Ecto neural progenitor cell (in vitro differentiated cells): Measurements from ENCODE around the gene RTN4R.

ENCODE experiments used
- DNase-seq: peaks from one replicate; pipeline ENCODE4 v3.0.0-alpha.2; 2018; ENCODE audit warnings: low spot score

Gene RTN4R

DNA sequence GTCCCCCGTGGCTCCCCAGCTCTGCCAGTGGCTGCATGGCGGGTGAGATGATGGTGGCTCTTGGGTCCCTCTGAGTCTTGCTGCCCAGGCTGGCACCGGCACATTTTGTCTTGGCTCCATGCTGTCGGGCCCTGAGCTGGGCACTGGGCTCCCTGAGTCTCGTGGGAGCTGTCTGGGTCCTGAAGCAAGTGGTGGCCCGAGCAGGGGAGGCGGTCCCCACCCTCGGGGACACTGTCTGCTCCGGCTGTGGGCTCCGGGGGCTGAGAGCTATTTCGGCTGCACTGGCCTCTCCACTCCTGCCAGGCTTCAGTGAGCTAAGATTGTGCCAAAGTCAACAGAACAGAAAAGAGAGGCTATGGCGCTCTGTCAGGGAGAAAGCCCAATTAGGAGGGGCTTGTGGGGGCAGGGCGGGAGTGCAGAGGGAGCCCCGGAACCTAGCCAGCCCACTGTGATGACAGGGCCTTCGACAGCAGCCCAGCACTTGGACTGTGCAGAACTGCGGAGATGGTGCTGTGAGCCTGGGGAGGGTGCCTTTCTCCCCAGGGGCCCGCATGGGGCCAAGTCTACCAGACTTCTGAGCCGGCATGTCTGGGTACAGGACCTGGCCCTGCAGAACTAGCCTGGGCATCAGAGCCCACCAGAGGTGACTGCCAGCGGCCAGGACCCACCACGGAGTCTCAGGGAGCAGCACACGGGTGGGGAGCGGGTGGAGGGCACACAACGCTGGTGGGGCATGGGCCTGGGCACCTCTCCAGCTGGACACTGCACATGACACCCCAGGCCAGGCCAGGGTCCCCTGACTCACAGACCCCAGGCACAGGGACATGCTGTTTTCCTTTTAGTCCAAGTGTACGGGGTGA lies 38.0 kb downstream of the RTN4R start:
- DNase-seq = no peak

DNA sequence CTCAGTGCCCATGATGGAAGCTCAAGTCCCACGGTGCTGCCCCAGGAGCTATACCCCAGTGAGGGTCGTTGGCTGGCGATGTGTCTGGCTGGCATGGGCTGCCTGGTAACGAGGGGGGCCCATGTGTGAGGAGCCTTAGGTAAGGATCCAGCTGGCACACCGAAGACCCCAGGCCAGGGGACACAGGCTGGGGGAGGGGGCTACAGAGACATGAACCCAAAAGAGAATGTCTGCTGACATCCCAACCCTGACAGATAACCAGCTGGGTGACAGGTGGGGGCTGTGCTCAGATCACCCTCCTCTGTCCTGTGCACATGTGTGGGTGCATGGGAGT lies 39.2 kb downstream of the RTN4R start:
- DNase-seq = no peak

DNA sequence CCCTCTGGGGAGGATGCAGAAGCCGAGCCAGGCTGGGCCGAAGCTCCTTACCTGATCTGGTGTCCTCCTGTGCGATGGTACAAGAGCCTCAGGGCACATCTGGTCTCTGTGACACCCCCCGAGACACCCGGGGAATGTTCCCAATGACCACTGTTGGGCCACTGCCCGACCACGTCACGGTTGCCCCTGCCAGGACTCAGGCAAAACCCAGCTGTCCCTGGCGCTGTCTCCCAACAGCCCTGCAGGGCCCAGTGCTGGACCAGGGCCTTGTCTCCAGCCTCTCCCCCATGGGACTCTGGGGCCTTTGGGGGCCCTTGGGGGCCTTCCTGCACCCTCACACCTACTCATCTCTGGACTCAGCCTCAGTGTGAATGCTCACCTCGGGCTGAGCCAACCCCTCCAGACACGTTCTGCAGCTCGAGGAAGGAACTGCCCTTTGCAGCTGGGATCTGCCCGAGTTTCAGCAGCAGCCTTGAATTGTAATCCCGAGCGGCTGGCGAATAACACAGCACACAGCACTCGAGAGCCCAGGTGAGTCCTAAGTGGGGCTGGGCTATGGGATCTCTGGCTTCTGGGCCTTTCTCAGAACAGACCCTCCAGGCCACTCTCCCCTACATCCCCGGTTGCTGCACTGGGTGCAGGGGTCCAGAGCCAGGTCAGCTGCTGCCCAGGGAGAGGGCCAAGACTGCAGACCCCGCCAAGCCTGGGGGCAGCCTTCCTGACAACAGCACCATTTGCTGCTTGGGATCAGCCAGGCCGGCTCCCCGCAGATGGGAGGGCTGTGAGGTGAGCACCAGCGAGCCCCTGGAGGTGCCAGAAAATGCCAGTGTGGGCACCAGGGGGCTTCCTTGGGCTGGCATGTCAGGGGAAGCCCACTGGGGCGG lies 39.8 kb downstream of the RTN4R start:
- DNase-seq = no peak

- DNase-seq = no peak
Observed at GRCh38 chr22:20227363-20227762, 40.8 kb downstream of the RTN4R start.

GRCh38 chr22:20226760-20227350 lies 41.3 kb downstream of the RTN4R start:
- DNase-seq = no peak

DNA sequence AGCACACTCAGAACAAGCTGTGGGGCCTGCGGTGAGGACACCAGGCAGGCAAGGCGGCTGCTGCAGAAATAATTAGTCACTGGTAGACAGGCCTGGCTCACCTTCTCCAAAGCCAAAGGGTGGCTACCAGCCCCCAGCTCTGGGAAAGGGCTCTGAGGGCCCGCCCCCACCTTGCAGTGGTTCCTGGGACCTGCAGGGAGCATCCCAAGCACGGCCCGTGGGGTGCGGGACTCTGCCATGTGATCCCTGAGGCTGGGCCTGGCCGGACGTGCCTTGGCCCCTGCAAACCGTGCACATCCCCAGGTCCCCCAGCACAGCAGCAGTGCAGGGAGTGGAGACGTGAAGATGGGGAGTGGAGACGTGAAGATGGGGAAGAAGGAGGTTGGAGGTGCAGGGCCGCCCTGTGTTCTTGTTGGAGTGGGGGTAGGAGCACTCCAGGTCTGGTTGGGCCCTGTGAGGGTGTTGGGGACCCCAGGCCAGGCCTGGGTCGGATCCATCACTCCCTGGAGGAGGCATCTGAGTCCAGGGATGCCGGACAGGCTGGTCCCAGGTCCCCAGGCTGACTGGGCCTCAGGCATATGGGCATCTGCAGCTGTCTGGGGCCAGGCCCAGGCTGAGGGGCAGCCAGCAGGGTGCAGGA lies 41.9 kb downstream of the RTN4R start:
- DNase-seq = no peak

DNA sequence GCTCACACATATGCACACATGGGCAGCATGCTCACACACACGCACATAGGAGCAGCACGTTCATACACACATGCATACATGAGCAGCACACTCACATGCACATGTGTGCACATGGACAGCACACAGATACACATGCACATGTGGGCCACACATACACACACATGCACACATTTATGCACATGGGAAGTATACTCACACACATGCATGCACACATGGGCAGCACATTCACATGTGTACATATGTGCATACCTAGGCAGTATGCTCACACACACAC lies 42.5 kb downstream of the RTN4R start:
- no peak for DNase-seq

- no peak for DNase-seq
Observed at GRCh38 chr22:20224917-20225692, 43.0 kb downstream of the RTN4R start.

DNA sequence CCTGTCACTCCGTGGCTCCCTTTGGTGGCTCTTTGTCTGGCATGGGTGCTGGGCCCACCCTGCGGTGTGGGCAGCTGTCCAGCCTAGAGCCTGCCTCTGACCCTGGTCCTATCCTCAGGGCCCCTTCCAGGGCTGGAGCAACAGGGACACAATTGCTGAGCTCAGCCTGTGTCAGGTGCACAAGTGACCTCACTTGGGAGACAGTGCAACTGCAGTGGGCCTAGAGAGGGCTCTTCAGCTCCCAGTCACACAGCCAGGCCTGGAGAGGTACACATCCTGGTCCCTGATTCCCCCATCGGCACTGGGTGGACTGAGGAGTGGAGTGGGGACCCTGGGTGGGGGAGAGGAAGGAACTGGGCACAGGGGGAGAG lies 43.9 kb downstream of the RTN4R start:
- DNase-seq = no peak

DNA sequence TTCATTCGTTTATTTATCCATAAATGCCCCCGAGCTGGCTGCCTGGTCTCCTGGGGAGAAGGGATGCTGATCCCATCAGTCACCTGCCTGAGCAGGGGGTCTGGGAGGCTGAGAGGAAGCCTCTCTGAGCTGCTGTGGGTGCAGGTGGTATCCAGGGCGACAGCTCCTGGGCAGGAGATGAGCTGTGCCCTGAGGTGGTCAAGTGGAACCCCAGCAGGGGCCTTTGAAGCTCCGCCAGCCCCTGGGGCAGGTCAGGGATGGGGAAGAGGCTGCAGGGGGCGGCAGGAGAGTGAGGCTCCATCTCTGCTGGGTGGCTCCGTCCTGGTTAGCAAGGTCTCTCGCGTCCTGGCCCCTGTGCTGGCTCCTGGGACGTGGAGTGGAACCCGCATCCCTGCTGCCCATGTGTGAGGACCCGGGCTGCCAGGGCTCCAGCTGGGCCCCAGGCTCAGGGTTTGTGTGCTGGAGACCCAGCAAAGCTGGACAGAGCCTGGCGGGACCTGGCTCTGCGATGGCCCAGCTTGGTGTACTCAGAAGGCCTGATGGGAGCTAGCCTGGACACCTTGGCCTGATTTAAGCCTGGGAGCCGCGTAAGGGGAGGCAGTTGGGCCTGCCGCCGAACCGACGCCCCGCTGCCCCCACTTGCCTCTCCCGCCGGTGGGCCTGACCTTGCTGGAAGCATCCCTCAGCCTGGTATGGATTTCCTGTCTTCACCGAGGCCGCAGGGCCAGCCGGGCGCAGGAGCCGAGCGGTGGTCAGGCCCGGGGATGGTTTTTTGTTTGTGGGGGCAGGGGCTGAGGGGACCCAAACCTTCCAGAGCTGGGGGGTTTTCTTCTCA lies 44.5 kb downstream of the RTN4R start:
- DNase-seq = no peak

DNA sequence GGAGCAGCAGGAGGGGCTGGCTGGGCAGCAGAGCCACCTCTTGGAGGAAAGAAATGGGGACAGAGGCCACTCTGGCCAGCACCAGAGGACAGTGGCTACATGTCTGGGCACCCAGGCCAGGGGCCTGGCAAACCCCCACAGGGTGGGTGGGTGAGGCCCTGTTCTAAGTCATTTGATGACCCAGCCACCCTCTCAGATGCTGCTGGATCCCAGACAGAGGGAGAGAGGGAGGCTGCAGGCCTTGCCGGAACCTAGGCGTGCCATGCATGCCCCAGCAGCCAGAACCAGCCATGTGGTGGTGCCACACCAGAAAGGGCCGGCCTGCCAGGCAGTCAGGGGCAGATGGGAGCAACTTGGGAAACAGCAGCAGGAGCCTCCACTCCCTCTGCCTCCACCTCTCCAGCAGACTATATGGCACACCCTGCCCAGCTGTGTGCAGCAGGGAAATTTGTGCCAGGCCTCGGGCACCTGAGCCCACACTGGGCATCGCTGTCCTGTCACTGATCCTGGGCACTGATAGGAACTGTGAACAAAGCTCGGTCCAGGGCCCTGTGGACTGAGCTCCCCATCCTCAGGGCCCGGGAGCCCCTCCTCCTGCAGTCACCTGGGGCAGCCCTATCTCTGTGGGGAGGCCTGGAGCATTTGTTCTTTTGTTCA lies 45.2 kb downstream of the RTN4R start:
- no peak for DNase-seq

- no peak for DNase-seq
Observed at GRCh38 chr22:20221421-20222340, 46.4 kb downstream of the RTN4R start.

DNA sequence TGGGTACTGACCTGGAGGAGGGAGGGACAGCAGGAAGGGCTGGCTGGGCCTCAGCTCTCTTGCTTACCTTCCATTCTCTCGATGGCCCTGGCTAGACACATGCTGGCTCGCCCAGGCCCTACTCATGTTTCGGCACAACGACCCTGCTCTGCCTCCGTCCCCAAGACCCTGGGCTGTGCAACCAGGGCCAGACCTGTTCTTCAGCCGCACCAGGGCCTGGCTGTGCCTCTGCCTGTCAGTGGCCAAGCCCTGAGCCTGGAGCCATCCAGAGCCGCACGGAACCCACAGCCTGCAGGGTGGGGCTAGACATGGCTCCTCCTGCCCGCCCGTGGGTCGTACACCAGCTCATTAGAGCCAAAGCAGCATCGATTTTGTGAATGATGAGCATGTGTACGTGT lies 47.5 kb downstream of the RTN4R start:
- DNase-seq = no peak

GRCh38 chr22:20219667-20220628 lies 48.2 kb downstream of the RTN4R start:
- DNase-seq = no peak

DNA sequence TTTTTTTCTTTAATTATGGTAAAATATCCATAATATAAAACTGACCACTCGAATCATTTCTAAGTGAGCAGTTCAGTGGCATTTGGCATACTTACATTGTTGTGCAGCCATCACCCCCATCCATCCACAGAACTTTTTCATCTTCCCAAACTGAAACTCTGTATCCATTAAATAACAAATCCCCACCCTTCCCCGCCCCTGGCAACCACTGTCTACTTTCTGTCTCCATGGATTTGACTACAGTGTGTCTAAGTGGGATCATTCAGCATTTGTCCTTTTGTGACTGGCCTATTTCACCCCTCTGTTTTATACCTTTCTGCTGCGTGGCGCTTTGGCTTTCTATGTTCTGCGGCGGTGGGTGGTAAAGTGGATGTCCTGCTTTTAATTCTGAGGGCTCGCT lies 49.1 kb downstream of the RTN4R start:
- DNase-seq = no peak

DNA sequence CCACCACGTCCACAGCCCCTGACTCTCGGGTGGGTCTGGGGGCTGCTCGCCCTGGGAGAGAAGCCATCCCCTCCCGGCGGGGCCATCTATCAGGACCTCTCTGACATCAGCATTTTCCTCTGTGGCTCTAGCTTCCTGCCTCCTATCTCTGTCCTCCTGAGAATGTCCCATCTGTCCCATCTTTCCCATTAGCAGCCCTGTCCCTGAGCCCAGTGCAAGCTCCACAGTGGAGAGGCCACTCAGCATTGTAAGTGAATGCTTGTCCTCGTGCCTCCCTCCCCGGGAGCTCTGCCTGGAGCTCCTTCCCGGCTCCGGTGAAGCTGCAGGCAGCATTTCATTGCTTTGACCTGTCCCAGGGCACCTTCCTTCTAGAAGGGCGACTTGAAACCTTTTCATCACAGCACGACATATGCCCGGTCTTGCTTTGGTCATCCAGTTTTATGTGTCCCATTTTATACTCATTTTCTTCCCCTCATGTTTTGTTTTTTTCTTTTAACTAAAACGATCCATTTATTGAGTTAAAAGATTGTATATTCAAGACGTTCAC lies 49.7 kb downstream of the RTN4R start:
- no peak for DNase-seq

DNA sequence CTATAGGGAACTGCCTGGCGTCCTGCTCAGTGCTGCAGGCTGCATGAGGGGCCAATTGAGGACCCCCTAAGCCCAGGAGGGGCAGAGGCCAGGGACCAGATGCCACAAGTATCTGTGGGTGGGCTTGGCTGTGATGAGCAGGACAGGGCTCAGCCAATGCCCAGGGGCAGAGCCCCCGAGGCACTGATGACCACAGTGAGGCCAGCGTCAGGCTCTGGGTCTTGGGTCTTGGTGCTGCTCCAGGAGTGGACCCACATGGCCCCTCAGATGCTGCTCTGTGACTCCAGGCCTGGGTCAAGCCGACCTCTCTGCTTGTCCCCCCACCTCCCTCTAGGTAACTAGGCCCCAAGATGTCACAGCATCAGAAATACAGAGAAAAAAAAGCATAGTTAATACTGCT lies 50.6 kb downstream of the RTN4R start:
- no peak for DNase-seq
